SKM-1 (cell line): ENCODE data around the gene STAG1.
"Not testable (repeated sequence)": the region's sequence is repeated elsewhere in the genome, so short reads cannot be mapped to it uniquely, and the experiment has no call there.

Experiments
- DNase-seq: peaks from one replicate; lab custom pipeline; 2025; ENCODE audit not compliant: unreplicated experiment; lab: John Stamatoyannopoulos, UW

Gene STAG1

GRCh38 chr3:136752172-136752421 is at the start of gene STAG1:
TSS of gene STAG1 (minus strand) at chr3:136752378. CDS start at chr3:136630898, 121,480 bp downstream.
- no peak for DNase-seq

GRCh38 chr3:136801146-136801545 is 49.0 kb upstream of the STAG1 start:
- DNase-seq: not testable (repeated sequence)

- no peak for DNase-seq
These were observed 40.6 kb upstream of the STAG1 start for GRCh38 chr3:136792556-136793330.

GRCh38 chr3:136790786-136791185 is 38.6 kb upstream of the STAG1 start:
- DNase-seq: no peak

GRCh38 chr3:136789976-136790375 is 37.8 kb upstream of the STAG1 start:
- DNase-seq: no peak

GRCh38 chr3:136788154-136788553 is 36.0 kb upstream of the STAG1 start:
- no peak for DNase-seq

- no peak for DNase-seq
These were observed 35.2 kb upstream of the STAG1 start for GRCh38 chr3:136787349-136787748.

GRCh38 chr3:136783708-136784191 is 31.6 kb upstream of the STAG1 start:
- no peak for DNase-seq

GRCh38 chr3:136780741-136781140 is 28.6 kb upstream of the STAG1 start:
- DNase-seq: no peak

- DNase-seq: no peak
These were observed 26.7 kb upstream of the STAG1 start for GRCh38 chr3:136778865-136779264.

GRCh38 chr3:136772709-136773108 is 20.5 kb upstream of the STAG1 start:
- no peak for DNase-seq

- DNase-seq: peak; percentile 78
These were observed 6.3 kb upstream of the STAG1 start for GRCh38 chr3:136758160-136759102.

GRCh38 chr3:136755192-136755591 is 3.0 kb upstream of the STAG1 start:
- no peak for DNase-seq

- no peak for DNase-seq
These were observed 1.3 kb upstream of the STAG1 start for GRCh38 chr3:136753326-136753939.

GRCh38 chr3:136752422-136753325 is 496 bp upstream of the STAG1 start:
- peak; percentile 100 for DNase-seq

- DNase-seq: peak; percentile 54
These were observed 634 bp downstream of the STAG1 start for GRCh38 chr3:136751316-136752171.

GRCh38 chr3:136750897-136751315 is 1.3 kb downstream of the STAG1 start:
- no peak for DNase-seq

GRCh38 chr3:136750209-136750896 is 1.8 kb downstream of the STAG1 start:
- no peak for DNase-seq

GRCh38 chr3:136749602-136750001 is 2.6 kb downstream of the STAG1 start:
- not testable (repeated sequence) for DNase-seq
